HG03558 (cell line): ENCODE measurements around the gene ZKSCAN5.
"Not testable (repeated sequence)": the region's sequence is repeated elsewhere in the genome, so short reads cannot be mapped to it uniquely, and the experiment has no call there.

ENCODE experiments used
- ATAC-seq: cut with Tn5 transposase; IDR thresholded peaks from one replicate; pipeline ENCODE4 v1.9.1; 2021; ENCODE audit warnings: moderate number of reproducible peaks; ENCODE audit not compliant: unreplicated experiment; ENCODE audit errors: extremely low read depth

ZKSCAN5 gene

GRCh38 chr7:99497766-99498545 is 6.5 kb upstream of the ZKSCAN5 start:
- ATAC-seq: no peak

- ATAC-seq: no peak
These were observed 5.9 kb upstream of the ZKSCAN5 start for GRCh38 chr7:99498546-99498944.

GRCh38 chr7:99499371-99499720 is 5.1 kb upstream of the ZKSCAN5 start:
- ATAC-seq: no peak

- peak; percentile 47 for ATAC-seq
These were observed 4.5 kb upstream of the ZKSCAN5 start, which contains the start of gene ZNF394 for GRCh38 chr7:99499721-99500636. Gene ZNF394 (minus strand): TSS chr7:99500281. CDS start chr7:99500093, 188 bp downstream.

GRCh38 chr7:99500637-99501009 is 3.8 kb upstream of the ZKSCAN5 start:
- no peak for ATAC-seq

GRCh38 chr7:99501236-99501635 is 3.2 kb upstream of the ZKSCAN5 start:
- not testable (repeated sequence) for ATAC-seq

GRCh38 chr7:99504281-99504602 is 220 bp upstream of the ZKSCAN5 start:
- ATAC-seq: no peak

GRCh38 chr7:99505324-99505662 is 831 bp downstream of the ZKSCAN5 start:
- ATAC-seq: no peak

GRCh38 chr7:99514050-99514449 is 9.6 kb downstream of the ZKSCAN5 start:
- no peak for ATAC-seq

- ATAC-seq: no peak
These were observed 16.9 kb downstream of the ZKSCAN5 start for GRCh38 chr7:99521399-99521798.

GRCh38 chr7:99525713-99526440 is 21.4 kb downstream of the ZKSCAN5 start:
- ATAC-seq: no peak

GRCh38 chr7:99531354-99531765 is 26.9 kb downstream of the ZKSCAN5 start:
- no peak for ATAC-seq

- ATAC-seq: no peak
These were observed 31.2 kb downstream of the ZKSCAN5 start for GRCh38 chr7:99535667-99536066.

- no peak for ATAC-seq
These were observed 34.9 kb downstream of the ZKSCAN5 start for GRCh38 chr7:99539213-99539811.

- no peak for ATAC-seq
These were observed 36.1 kb downstream of the ZKSCAN5 start for GRCh38 chr7:99540542-99540941.

GRCh38 chr7:99541212-99541611 is 36.8 kb downstream of the ZKSCAN5 start:
- ATAC-seq: no peak

GRCh38 chr7:99543081-99543671 is 38.7 kb downstream of the ZKSCAN5 start:
- ATAC-seq: no peak

GRCh38 chr7:99543916-99544315 is 39.5 kb downstream of the ZKSCAN5 start:
- ATAC-seq: no peak

GRCh38 chr7:99545308-99545707 is 40.8 kb downstream of the ZKSCAN5 start:
- ATAC-seq: not testable (repeated sequence)

- not testable (repeated sequence) for ATAC-seq
These were observed 45.1 kb downstream of the ZKSCAN5 start for GRCh38 chr7:99549545-99549944.
